ENCODE results near the gene MCC. TPM values are rescaled to one million over a fixed set of nuclear protein-coding genes. Genes with fewer than 3 reads are reported as not detected.

The MCC gene
- total RNA-seq, 1 donor from 2014 or later: 33.9 TPM

DNA sequence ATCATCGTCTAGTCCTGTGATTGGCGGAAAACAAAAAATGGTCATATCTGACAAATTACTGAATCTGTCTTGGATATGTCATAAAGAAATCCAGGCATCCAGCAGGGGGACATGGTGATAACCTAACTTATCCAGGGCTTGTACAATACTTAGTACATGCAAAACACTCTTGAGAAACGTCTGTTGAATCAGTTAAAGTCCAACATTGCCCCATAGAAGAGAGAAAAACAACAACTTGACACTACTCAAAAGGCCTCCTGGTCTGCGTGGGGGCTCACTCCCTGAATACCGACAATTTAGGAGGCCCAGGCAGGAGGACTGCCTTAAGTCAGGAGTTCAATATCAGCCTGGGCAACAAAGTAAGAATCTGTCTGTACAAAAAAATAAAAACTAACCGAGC lies 294.1 kb downstream of the MCC start:
- Mint-ChIP-seq H3K4me3 (no peak overlapping the region), H3K27ac (no peak overlapping the region), H3K9me3 (peaks cover 14% of the 10 kb centered on the region), H3K4me1 (peaks cover 16% of the 10 kb centered on the region), H3K27me3 (ENCODE audit: low read depth) (no peaks in the 10 kb centered on the region), H3K36me3 (peaks cover 11% of the 10 kb centered on the region)
- no peak for DNase-seq (ENCODE audit: low spot score in 2 of 2, unreplicated experiment in 2 of 2)
- TF ChIP-seq, protein P1, sequence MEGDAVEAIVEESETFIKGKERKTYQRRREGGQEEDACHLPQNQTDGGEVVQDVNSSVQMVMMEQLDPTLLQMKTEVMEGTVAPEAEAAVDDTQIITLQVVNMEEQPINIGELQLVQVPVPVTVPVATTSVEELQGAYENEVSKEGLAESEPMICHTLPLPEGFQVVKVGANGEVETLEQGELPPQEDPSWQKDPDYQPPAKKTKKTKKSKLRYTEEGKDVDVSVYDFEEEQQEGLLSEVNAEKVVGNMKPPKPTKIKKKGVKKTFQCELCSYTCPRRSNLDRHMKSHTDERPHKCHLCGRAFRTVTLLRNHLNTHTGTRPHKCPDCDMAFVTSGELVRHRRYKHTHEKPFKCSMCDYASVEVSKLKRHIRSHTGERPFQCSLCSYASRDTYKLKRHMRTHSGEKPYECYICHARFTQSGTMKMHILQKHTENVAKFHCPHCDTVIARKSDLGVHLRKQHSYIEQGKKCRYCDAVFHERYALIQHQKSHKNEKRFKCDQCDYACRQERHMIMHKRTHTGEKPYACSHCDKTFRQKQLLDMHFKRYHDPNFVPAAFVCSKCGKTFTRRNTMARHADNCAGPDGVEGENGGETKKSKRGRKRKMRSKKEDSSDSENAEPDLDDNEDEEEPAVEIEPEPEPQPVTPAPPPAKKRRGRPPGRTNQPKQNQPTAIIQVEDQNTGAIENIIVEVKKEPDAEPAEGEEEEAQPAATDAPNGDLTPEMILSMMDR (IDR thresholded peaks at IDR 0.05; ENCODE audit: unreplicated experiment): no peak

DNA sequence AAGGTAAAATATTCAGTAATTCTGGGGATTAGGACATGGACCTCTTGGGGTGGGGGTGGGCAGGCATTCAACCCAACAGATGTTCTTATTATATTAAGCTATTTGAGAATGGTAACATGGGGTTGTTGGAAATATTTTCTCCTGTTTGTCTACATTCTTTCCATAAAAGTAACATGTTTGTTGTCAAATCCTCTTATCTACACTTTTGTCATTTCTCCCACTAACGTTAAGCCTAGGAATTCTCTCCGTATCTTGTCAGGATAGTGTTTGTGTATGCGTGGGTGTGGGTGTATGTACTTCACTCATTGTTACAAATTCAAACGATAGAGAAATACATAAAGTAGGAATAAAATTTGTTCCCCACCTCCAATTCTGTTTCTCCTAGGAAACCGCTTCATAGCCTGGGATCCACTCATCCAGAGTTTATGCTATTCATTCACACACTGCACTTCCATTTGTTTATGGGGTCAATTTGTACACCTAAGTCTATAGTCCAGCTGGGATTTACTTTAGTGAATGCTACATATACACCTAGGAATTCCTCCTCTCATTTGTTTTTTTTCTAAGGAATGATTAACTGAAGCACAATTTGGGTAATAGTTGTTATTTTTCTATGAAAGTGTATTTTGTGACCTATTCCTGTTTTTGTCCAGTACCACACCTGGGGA lies 294.8 kb downstream of the MCC start:
- Mint-ChIP-seq H3K36me3 (peaks cover 11% of the 10 kb centered on the region), H3K4me1 (peaks cover 18% of the 10 kb centered on the region), H3K27me3 (ENCODE audit: low read depth) (no peaks in the 10 kb centered on the region), H3K27ac (no peak overlapping the region), H3K9me3 (peaks cover 14% of the 10 kb centered on the region), H3K4me3 (no peak overlapping the region)
- TF ChIP-seq, protein P1 (IDR thresholded peaks at IDR 0.05; ENCODE audit: unreplicated experiment): no peak
- DNase-seq (ENCODE audit: low spot score in 2 of 2, unreplicated experiment in 2 of 2): no peak

DNA sequence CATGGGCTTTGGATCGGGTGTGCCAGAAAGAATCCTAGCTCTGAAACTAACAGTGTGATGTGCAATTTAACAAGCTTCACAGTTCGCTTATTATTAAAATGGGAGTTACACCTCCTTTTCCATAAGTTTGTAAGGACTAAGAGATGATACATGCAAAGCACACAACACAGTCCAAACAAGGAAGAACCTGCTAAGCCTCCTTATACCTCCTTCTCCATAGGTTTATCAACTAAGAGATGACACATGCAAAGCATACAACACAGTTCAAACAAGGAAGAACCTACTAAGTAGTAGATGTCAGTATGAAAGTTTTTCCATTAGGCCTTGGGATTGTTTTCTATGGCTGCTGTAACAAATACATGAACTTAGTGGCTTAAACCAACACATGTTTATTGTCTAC lies 295.7 kb downstream of the MCC start:
- H3K36me3 Mint-ChIP-seq: peaks cover 11% of the 10 kb centered on the region
- no peak overlapping the region for H3K27ac Mint-ChIP-seq
- TF ChIP-seq, protein P1 (IDR thresholded peaks at IDR 0.05; ENCODE audit: unreplicated experiment): no peak
- H3K27me3 Mint-ChIP-seq (ENCODE audit: low read depth): no peaks in the 10 kb centered on the region
- DNase-seq (ENCODE audit: low spot score in 2 of 2, unreplicated experiment in 2 of 2): no peak
- H3K4me3 Mint-ChIP-seq: no peak overlapping the region
- peaks cover 14% of the 10 kb centered on the region for H3K9me3 Mint-ChIP-seq
- H3K4me1 Mint-ChIP-seq: peaks cover 11% of the 10 kb centered on the region

DNA sequence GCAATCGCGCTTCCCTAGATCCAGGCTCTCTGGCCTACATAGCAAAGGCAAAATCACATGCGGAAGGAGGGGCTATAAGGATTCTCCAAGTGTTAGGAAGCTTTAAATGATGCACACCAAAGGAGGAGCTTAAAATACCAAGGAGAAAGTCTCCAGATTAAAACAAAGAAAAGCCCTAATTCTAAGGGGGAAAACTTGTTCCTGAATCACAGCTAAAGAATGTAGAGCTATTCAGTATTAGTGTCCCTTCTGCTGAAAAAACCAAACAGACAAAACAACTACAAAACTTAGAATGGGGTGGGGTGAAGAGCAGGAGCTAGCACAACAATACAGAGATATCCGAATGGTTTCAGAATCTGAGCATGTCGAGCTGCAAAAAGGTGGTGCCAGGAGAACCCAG lies 297.9 kb downstream of the MCC start:
- Mint-ChIP-seq H3K4me1 (peaks cover 12% of the 10 kb centered on the region), H3K4me3 (no peak overlapping the region), H3K27me3 (ENCODE audit: low read depth) (no peaks in the 10 kb centered on the region), H3K27ac (no peak overlapping the region), H3K9me3 (peaks cover 14% of the 10 kb centered on the region), H3K36me3 (peaks cover 11% of the 10 kb centered on the region)
- TF ChIP-seq, protein P1 (IDR thresholded peaks at IDR 0.05; ENCODE audit: unreplicated experiment): no peak
- DNase-seq (ENCODE audit: low spot score in 2 of 2, unreplicated experiment in 2 of 2): no peak

DNA sequence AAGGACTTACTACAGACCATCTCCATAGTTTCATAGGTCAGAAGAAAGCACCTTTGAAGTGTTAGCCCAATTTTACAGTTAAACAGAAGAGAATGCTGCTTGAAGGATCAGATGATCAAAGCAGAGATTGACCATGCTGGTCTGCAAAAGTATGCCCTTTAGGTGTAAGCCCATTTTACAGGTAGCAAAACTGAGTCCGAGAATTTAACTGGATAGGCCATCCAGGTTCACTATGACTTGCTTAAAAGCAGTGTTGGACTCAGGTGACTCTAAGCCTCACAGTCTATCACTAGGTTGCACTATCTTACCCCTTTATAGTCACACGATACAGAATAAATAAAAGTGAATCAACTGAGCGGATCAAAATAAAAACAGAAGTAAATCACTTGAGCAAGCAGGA lies 299.0 kb downstream of the MCC start:
- no peaks in the 10 kb centered on the region for H3K27me3 Mint-ChIP-seq (ENCODE audit: low read depth)
- no peak for DNase-seq (ENCODE audit: low spot score in 2 of 2, unreplicated experiment in 2 of 2)
- no peak overlapping the region for H3K27ac Mint-ChIP-seq
- H3K4me1 Mint-ChIP-seq: peaks cover 9% of the 10 kb centered on the region
- H3K4me3 Mint-ChIP-seq: no peak overlapping the region
- peaks cover 11% of the 10 kb centered on the region for H3K36me3 Mint-ChIP-seq
- H3K9me3 Mint-ChIP-seq: peaks cover 14% of the 10 kb centered on the region
- TF ChIP-seq, protein P1 (IDR thresholded peaks at IDR 0.05; ENCODE audit: unreplicated experiment): no peak

All from mesothelial cell of epicardium (in vitro differentiated cells).